Stomach (tissue), 4 donors: Measurements from ENCODE around the gene NEU2.

Source experiments
- POLR2A ChIP-seq, 4 donors: fragments of 450-650 bp; IDR thresholded peaks; one replicate each; pipeline ENCODE4 v1.6.1; 2016; ENCODE audit warnings: antibody characterized with exemption in 4 of 4, control low read depth in 2 of 4, mild to moderate bottlenecking in 1 of 4, moderate library complexity in 1 of 4
- TF ChIP-seq, protein P1 (sequence below), 7 experiments: fragments of 450-650 bp in 4 of 7; fragments of 200-600 bp in 3 of 7; sonication (generic) in 3 of 7; IDR thresholded peaks; one replicate each; pipeline ENCODE4 v1.5.1; 2016 to 2019; ENCODE audit warnings: antibody characterized with exemption in 7 of 7, control low read depth in 2 of 7, mild to moderate bottlenecking in 1 of 7

DNA sequence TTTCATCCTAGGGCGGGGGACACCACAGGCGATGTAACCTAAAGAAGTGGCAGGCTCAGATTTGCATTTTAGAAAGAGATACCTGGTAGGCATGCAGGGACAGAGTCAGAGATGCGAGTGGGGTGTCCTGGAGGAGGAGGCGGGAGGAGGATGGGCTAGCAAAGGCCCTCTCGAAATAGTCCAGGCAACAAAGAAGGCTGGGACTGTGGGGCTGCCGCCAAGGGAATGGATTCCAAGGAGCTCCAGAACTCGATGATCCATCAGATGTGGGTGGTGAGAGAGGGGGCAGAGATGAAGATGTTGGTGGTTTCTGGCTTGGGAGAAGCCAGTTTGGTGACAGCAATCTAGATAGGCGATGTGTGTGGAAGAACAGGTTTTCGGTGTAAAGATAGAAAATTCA lies 15.2 kb downstream of the NEU2 start:
- TF ChIP-seq, protein P1, sequence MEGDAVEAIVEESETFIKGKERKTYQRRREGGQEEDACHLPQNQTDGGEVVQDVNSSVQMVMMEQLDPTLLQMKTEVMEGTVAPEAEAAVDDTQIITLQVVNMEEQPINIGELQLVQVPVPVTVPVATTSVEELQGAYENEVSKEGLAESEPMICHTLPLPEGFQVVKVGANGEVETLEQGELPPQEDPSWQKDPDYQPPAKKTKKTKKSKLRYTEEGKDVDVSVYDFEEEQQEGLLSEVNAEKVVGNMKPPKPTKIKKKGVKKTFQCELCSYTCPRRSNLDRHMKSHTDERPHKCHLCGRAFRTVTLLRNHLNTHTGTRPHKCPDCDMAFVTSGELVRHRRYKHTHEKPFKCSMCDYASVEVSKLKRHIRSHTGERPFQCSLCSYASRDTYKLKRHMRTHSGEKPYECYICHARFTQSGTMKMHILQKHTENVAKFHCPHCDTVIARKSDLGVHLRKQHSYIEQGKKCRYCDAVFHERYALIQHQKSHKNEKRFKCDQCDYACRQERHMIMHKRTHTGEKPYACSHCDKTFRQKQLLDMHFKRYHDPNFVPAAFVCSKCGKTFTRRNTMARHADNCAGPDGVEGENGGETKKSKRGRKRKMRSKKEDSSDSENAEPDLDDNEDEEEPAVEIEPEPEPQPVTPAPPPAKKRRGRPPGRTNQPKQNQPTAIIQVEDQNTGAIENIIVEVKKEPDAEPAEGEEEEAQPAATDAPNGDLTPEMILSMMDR (IDR thresholded peaks at IDR 0.05) = no peak
- no peak for TF ChIP-seq POLR2A (IDR thresholded peaks at IDR 0.05)
